Right renal cortex interstitium (tissue), 3 donors: ENCODE results near the gene PTPA. TPM values are rescaled to one million over a fixed set of nuclear protein-coding genes. Genes with fewer than 3 reads are reported as not detected.

Experiments used
- DNase-seq, 3 donors: peaks; one replicate each; pipeline ENCODE4 v3.0.0-alpha.2; 2013; ENCODE audit warnings: low read depth in 3 of 3, low spot score in 2 of 3
- polyA plus RNA-seq, 3 donors: library from polyadenylated mRNA; unstranded; fragments of 120-200 nt; gene quantifications; one replicate each; pipeline ENCODE4 v1.2.1, GENCODE V29; 2013; ENCODE audit not compliant: insufficient read length in 3 of 3

Gene PTPA
- polyA plus RNA-seq, 3 donors = 116 to 119 (median 119) TPM

- no peak for DNase-seq
These were observed 25.3 kb downstream of the PTPA start for GRCh38 chr9:129136446-129137035.

- no peak for DNase-seq
These were observed 26.3 kb downstream of the PTPA start for GRCh38 chr9:129137292-129138143.

GRCh38 chr9:129138144-129138462, 26.9 kb downstream of the PTPA start:
- no peak for DNase-seq

- DNase-seq = no peak
These were observed 27.4 kb downstream of the PTPA start for GRCh38 chr9:129138476-129139232.

- DNase-seq = peak in 2 of 3 donors; percentile 78 to 86
These were observed 28.2 kb downstream of the PTPA start for GRCh38 chr9:129139233-129139992.

- DNase-seq = peak; percentile 93 to 97 (median 96)
These were observed 28.8 kb downstream of the PTPA start for GRCh38 chr9:129139993-129140396.

GRCh38 chr9:129140397-129141065, 29.3 kb downstream of the PTPA start:
- no peak for DNase-seq

GRCh38 chr9:129141066-129142041, 30.1 kb downstream of the PTPA start:
- DNase-seq = no peak

GRCh38 chr9:129142138-129142935, 31.1 kb downstream of the PTPA start:
- DNase-seq = no peak

GRCh38 chr9:129143031-129143927, 32.1 kb downstream of the PTPA start:
- DNase-seq = peak; percentile 81 to 85 (median 84)

GRCh38 chr9:129145316-129145715, 34.1 kb downstream of the PTPA start:
- no peak for DNase-seq

GRCh38 chr9:129145841-129146292, 34.7 kb downstream of the PTPA start:
- no peak for DNase-seq

GRCh38 chr9:129146441-129146941, 35.3 kb downstream of the PTPA start:
- no peak for DNase-seq

GRCh38 chr9:129148463-129149204, 37.4 kb downstream of the PTPA start:
- no peak for DNase-seq

GRCh38 chr9:129149442-129149841, 38.2 kb downstream of the PTPA start:
- no peak for DNase-seq

- no peak for DNase-seq
These were observed 38.9 kb downstream of the PTPA start for GRCh38 chr9:129150122-129150521.
